ENCODE measurements around the gene C4orf51.
A peak's percentile ranks its signal among the peaks of the same experiment; 100 is the strongest.

C4orf51 gene

DNA sequence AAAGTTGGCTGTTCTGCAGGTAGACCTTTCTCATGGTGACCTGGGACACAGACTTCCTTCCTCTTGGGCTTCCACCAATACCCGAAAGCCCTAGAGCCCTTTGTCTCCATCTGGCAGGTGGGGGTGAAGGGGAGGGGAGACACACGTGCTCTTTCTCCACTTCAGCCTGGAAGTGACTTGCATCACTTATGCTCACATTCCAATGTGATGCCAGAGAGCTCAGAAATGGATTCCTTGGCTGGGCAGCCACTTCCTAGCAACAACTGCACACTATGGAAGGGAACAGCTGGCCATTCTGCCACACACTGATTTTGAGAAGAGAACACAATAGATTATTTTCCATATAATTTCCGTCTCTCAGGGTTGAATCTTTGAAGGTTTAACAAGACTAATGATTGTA lies 36.3 kb downstream of the C4orf51 start:
- peak; percentile 28 for DNase-seq

DNA sequence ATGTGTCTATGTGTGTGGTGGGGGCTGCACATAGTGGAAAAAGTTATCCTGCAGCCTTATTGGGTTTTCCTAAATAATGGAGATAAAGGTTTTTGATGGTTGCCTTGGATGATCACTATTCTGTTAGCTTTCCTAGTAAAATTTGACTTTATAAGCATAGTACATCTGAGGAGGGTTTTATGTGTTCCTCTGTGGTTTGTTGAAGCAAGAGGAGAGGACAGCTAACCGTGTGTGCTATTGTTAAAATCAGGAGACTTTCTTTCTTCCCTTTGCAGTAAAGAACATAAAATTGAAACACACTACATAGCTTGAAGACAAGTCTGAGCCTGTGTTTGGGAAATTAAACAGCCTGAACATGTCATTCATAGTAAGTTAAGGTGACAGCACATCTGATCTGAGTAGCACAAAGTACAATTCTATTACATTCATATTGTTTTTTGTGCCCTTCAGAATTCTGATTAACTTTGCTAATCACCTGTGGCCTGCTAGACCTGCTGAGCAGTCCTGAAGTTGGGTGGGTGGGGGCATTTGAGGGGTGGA lies 36.8 kb downstream of the C4orf51 start:
- no peak for DNase-seq

DNA sequence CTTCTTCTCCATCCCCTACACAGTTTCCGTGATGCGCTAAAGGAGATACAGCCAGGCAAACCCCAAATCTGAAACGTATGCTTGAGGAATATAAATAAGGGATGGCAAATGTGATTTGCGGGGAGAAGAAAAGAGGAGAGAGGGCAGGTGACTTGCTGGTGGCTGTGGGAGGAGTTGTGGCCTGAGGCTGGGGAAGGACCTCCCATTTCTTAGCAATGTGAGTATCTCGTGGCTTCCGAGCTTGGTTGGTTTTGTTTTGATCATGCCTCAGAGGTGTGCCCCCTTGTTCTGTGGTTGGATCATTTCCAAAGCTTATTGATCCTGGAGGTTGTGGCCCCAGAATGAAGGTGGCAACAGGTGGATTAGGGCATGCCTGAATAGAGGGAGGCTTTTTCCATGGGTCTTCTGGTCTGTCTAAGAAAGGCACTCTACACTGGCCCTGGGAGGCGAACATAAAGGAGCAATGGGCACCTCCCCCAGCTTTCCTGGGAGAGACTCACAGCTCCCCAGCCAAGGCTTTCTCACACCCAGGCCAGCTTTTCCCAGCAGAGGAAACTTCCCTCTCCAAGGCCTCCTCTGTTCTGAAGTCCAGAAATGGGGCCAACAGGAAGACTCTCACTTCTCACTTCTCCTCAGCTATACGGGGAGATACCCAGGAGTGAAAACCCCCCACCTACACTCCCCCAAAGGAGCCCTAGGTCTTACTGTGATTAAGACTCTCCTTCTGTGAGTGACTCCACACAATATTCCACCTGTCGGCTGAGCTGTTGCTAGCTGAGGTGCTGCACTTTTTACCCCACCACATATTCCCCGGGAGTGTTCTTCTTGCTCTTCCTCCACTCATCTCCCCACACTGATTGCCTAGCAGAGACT lies 40.0 kb downstream of the C4orf51 start:
- no peak for DNase-seq

DNA sequence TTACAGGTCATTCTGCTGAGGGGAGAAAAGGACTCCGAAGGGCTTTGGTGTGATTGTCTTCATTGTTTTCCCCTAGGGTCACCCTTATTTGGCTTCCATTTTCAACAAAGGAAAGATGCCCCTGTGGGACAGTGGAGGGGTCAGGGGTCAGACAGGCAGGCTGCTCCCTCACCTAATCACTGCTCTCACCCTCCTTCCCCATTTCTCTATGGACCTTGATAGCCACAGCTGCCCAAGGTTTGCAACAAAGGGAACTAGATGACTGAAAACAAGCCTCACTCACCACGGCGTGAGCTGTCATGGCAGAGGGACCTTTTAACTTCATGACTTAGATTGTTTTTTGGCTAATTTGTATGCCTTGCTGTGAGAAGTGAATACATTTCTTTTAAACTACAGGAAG lies 40.7 kb downstream of the C4orf51 start:
- DNase-seq = no peak

DNA sequence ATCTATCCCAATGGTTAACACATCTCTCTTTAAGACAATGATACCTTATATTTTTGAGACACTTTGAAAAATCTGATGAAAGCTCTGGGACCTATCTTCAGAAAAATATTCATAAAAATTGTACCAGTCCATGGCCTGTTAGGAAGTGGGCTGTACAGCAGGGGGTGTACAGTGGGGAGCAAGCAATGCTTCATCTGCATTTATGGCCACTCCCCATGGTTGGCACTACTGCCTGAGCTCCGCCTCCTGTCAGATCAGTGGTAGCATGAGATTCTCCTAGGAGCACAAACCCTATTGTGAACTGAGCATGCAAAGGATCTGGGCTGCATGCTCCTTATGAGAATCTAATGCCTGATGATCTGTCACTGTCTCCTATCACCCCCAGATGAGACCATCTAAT lies 42.6 kb downstream of the C4orf51 start:
- no peak for DNase-seq

DNA sequence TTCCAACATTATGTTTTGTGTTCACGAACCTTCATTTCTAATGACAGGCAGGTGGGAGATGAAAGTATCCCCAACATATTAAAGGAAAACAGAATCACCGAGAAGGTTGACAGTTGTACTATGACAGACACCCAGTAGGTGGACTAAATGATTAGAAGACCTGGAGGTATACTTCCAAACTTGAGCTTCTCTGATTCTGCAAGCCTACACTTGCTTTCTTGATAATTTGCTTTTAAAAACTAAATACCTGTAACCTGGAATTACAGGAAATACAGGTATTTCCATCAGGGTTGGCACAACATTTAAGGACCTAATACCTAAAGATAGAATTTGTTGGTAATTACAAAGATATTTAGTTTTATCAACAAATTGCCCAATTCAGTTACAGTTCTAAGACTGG lies 43.4 kb downstream of the C4orf51 start:
- DNase-seq = no peak

DNA sequence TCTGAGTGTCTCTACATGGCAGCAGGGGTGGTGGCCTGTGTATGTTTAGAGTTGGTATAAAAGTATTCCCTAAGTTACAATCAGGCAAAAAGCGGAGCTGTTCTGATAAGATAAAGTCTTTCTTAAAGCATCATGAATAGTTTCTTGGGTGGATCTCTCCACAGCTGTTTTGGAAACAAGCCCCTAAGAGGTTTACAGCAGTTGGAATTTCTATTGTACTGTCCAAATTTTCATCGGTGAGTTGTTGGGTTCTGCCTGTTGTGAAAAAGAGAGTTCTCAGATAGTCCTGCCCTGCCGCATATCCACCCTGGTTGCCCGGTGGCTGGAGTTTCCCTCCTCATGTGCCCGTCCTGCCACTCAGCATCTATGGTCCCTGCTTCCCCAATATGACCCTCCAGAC lies 50.1 kb downstream of the C4orf51 start:
- DNase-seq = no peak

DNA sequence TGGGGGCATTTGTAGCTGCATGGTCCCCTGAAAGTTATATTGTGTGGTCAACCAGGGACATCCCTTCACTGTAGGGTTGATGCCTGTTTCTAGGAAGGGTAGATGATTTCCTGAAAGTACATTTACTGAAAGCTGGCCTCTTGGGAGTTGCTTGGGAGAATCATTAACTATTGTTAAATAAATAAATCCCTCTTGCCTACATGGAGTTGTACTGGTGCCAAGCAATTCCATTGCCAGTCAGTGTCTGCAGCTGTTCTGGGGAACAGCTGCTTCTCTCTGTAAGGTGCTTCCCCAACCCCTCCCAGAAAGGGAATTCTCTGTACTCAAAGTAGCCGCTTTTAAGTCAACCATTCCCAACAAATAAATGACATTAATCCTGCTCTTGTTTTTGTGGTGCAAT lies 51.1 kb downstream of the C4orf51 start:
- DNase-seq = peak; percentile 5

DNA sequence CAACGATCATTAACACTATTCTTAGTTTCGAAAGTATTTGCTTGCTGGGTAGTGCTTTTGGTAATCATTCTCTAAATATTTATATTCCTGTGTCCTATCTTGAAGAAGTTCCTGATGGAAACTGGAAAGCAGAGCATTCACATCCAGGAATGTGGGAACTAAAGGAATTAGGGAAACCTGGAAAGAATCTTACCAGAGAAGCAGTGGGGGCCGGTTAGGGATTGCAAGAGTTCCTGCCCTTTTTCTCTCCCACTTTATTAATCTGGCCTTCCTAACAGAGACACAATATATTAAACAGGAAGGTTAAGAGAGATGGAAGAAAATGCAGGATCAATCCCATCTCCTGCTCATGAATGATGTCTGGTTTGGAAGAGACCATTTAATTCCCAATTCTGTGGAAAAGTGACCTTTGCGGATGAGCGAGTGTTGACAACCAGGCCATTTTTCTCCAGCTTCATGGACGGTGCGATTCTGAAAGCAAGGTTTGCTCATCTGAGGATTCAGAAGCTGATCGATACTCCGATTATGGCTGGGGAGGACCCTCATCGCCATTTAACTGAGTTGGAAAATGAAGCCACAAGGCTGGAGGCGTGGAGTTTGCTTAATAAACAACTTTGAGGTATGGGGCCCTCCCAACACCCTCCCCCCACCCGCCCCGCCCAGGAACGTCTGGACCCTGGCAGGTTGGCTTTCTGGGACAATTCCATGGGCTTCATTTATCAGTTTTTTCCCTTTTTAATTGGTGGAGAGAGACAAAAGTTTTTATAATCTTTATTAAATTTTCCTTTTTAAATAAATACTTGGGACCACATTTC lies 52.3 kb downstream of the C4orf51 start:
- no peak for DNase-seq

DNA sequence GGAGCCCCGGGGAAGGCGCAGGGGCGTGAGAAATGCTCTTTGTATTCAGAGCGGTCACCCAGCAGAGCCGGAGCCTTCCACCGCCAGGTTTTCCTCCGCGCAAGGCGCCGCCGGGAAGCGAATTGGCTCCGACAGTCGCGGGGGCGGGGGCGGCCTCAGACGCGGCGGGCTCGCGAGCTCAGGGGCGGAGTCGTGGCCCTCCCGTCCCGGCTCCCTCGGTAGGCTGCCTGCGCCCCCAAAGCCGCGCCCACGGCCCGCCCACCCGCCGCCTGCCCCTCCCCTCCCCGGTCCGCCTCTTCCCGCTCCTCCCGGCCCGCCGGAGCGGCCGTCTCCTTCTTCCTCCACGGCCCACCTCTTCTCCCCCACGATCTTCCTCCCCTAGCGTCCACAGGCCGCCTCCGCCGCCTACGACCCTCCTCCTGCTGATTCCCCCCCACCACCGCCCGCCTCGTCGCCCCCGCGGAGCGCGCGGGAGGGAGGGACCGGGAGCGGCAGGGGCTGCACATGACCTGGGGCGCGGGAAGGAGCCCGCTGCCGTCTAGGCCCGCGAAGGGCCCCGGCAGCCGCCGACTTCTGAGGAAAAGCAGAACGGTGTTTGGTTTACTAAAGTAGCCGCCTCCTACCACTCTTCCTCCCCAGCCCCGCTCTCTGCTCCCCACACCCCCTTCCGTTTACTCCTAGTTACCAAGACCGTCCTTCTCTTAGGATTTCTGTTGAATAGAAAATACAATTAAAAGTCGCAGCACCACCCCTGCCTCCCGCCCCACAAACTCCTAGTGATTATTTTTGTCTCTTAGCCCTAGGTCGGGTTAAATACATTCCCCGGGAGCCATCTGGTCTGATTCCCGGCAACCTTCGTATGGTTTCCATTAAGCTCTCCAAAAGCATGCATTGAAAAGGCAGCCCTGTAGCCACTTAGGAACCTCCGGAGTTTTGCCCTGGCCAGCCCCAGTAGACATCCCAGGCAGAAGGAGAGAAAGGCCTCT lies 53.2 kb downstream of the C4orf51 start:
- DNase-seq = peak; percentile 79

DNA sequence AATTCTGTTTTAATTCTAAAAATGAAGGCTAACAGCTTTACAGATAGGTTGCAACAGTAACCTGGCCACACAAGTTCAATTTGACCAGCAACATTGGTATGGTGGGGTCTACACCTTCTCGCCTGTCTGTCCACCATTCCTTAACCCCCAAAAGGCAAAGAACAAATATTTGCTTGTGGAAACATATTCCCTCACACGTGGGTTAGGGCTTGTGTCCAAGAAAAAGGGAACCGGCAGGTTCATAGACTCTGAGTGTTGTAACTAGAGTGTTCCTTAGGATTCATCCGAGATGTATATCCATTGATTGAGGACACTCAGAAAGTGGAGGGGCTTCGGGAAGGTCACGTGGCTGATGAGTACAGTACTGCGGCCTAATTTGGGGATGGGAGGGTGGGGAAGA lies 54.1 kb downstream of the C4orf51 start:
- DNase-seq = no peak

DNA sequence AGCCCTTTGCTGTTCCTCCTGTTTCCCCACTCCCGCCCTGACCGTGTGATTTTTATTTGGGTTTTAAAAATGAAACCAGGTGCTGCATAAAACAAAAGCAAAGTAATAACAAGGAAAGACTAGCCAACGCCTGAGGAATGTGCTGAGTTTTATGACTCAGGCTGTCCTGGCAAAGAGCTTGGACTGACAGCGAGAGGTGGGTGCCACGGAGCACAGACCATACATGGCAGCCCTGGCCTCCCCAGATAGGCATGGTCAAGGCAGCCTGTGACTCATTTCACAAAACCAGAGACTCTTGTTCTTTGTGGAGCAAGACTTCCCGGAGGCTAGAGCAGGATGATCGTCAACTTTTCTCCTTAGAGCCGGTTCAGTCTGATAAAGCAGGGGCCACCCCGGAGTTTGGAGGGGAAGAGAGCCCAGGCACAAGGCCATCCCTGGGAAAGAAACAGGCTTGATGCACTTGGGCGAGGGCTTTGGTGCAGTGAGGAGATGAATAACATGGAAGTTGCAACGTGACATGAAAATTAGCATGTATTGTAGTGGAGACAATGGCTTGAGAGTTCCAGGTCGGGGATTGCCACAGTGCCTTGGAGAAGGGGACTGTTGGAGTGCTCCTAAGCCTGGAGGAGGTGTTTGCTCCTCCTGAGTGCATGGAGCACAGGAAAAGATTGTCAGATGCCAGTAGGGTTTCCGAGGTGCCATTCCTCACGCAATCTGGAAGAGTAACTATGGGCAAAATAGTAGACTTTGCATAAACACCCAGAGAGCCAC lies 54.8 kb downstream of the C4orf51 start:
- DNase-seq = no peak

DNA sequence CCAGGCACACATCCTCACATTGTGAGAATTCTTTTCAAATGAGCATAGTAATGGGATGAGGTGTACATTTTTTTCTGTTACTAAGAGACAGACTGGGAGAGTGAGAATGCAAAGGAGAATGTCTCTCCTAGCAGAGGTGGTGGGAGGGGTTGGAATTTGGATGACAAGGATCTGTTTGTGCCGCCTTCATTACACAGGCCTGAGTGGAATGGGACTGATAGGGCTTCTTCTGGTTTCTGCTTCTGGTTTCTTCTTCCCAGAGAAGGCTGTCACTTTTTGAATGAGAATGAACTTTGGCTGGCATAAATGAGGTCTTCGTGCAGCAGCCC lies 55.4 kb downstream of the C4orf51 start:
- no peak for DNase-seq

DNA sequence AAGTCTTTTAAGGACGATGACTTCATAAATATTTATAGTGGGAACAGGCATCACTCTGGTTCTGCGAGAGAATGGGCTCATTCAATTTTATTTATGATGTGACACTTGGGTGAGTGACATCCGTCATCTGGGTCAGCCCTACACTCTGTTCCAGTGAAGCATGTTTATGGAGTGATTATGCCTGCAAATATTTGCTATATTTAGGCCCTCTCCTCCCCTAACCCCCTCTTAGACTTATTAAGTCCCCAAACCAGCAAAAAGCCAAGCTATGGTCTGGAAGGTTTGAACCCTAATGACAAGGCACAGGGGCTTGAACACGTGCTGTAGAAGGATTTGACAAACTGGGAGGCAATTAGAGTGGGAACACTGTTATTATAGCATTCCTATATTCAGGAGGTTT lies 55.9 kb downstream of the C4orf51 start:
- DNase-seq = no peak

DNA sequence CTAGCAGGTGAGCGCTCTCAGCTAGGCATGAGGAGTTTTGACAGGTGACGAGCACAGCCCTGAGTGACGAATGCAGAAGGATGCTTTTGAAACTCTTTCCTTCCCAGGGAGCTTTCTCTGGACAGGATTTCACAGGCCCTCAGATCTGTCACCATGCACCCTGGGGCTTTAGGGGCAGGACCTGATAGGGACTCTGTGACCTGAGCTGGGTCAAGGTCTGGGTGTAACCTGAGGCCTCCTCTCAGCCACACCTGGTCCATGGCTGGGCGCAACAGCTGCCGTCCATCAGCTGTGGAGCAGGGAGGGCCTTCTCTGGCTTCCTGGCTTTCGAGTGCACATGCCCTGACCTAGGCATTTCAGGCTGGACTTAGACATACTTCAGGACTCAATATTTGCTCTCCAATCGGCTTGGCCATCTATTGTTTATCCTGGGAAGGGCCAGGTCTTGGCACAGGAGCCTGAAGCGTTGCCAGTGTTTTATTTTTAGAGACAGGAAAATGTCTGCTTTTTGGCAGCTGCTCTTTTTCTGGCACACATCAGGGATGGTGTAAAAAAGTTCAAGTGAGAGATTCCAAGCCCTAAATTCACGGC lies 56.4 kb downstream of the C4orf51 start:
- no peak for DNase-seq

DNA sequence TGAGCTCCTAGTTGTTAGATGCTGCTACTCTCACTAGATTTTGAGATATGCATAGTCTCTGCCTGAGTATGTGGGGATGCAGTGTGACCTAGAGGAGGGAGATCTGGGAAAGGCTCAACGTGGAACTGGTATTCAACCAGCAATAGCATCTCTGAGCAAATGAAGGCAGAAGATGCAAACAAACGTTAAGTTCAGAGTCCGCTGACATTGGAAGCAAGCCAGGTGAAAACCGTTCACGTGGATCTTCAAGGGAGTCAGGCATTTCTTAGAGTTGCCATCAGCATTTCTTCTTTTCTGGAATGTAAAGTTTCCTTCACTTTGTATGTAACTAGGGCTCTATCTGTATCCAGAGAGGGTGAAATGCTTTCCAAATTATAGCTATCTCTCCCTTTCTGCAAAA lies 59.9 kb downstream of the C4orf51 start:
- DNase-seq = no peak

DNA sequence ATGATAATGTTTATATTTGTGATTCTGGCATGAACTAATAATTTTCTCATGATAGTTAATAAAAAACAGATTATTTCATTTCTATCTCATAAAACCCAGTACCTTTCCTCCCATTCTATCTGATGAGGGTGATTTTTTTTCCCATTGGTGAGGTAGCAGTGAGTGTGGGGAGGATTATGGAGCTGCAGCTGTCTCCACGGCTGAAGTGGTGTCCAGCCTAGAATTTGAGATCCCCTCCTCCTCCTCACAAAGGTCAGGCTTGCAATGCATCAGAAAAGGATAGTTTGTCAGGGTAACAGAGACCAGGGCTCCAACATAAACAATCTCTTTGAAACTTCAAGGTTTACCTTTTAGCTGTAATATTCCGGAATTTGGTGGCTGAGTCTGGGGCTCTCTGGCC lies 60.9 kb downstream of the C4orf51 start:
- DNase-seq = no peak

DNA sequence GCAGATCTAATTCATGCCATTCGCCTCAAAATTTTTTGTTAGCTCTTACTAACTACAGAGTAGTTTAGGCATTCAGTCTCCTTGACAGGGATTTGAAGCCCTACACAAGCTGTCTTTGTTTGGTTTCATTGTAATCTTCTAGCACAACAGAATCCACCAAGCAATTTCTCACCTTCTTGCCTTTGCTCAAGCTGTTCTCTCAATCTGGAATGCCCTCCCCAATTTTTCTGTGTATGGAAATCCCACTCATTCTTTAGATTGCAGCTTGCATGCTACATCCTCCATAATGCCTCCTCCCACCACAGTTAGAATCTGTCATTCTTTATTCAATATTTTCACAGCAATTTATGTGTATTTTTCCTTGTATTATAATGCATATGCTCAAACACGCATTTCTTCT lies 63.7 kb downstream of the C4orf51 start:
- no peak for DNase-seq

DNA sequence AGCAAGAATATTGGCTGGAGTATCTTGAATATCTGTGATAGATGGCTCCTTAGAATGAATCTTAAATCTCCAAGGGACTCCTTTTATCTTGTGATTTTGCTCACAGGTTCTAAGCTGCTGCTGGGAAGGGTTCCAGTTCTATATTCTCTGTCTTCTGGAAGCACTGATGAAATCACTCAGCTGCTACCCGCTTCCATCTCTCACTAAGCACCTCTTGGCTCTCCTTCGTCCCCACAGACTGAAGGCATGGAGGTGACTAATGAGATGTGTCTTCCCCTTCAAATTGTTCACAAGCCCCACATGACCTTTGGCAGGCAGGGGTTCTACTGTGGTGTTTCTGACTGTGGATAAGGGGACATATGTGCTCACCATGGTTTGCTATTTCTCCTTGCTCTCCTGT lies 75.9 kb downstream of the C4orf51 start:
- DNase-seq = no peak

DNA sequence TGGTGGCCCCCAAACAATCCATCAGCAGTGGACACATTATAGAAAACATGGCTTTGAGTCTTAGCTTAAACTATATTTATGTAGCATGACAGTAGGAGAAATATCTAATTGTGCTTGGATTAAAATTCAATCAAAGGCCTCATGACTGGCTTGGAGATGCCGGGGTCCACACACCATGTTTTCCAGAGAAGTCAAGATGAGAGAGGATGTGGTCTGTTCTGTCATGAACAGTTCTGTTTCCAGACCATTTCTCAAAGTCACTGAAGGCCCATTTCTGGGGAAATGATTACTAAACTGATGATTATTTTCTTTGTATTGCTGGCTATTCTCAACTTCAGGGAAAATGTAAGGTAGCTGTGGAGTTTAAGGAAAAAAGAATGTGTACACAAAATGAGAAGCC lies 76.3 kb downstream of the C4orf51 start:
- DNase-seq = no peak

DNA sequence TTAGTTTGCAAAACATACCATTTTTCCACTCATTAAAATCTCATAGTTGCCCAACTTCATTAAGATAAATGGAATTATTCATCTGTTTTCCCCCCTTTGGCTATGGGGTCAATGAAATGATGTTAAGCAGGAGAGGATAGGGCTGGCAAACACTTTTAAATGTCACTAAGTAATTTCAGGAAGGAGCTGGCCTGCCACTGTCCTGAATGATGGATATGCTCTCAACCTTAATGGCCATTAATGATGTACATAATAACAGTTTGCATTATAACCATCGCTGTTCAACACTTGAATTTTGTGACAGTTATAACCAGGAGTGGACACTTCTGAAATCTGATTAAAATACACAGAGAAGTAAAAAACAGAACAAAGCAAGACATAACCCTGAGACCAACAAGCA lies 77.2 kb downstream of the C4orf51 start:
- no peak for DNase-seq

DNA sequence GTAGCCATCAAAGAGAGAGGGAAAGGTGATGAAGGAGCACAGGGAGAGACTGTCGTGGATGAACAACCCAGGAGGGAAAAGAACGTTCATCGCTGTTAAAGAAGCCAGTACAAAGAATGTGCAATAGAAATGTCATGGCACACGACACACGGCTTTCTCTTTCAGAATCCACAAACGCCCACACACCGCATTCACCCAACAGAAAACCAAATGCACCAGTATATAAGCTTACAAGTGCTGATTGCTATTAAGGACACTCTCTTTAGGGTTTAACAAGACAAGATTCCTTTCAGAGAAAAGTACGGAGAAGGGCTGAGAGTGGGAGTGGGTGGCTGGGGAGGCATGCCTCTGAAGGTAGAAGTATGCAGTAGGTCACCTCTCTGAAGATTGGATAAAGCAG lies 80.2 kb downstream of the C4orf51 start:
- DNase-seq = no peak

All from NCI-H2171 (cell line).